KBM-7 (cell line): ENCODE measurements around the gene BTBD2.

Experiments
- DNase-seq: peaks from one replicate; pipeline ENCODE4 v3.0.0-alpha.2; 2015
- in situ Hi-C: fragments of 300-500 bp; cut with MboI; formaldehyde crosslinking; loops from 2 replicates; pipeline ENCODE4 v1.14.3; 2020; ENCODE audit warnings: low sequenced_read_pairs, low pct_unique_long_range_greater_than_20kb, mixed read lengths

Gene BTBD2

GRCh38 chr19:2022289-2022688 lies 6.8 kb upstream of the BTBD2 start:
- in situ Hi-C loops: no loop called here
- no peak for DNase-seq

DNA sequence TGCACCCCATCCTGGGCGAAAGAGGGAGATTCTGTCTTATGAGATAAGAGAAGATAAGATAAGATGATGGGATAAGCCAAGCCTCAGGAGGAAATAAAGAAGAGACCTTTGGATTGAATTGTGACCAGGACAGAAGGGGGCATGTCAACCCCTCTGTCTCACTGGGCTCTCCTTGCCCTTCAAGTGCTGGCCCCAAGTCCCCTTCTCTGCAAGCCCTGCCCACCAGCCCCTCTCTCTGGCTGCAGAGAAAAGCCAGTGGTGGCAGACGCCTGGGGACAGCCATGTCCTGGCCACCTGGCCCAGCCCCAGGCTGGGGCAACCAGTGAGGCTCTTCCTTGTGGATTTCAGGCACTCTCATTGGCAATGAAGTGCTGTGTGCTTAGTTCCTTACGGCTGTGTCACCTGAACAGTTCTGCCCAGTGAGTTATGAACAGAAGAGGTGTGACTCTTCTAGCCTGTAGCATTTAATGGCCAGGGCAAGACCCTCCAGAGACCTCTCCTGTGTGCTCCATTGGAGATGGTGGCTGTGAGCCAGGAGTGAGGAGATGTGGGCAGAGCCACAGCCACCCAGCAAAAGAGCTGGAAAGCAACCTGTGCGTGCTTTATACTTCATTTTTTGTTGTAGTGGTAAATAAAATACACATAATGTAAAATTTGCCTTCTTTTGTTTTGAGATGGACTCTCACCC lies 6.1 kb upstream of the BTBD2 start:
- DNase-seq: no peak
- in situ Hi-C loops: no loop called here

DNA sequence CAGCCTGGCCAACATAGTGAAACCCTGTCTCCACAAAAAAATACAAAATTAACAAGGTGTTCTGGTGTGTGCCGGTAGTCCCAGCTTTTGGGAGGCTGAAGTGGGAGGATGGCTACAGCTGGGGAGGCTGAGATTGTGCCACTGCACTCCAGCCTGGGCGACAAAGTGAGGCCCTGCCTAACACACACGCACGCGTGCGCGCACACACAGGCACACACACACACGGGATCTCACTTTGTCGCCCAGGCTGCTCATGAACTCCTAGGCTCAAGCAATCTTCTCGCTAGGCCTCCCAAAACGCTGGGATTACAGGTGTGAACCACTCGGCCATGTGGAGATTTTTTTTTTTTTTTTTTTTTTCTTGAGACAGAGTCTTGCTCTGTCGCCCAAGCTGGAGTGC lies 3.2 kb upstream of the BTBD2 start:
- DNase-seq: no peak
- in situ Hi-C loops: no loop called here

GRCh38 chr19:2016041-2016807 lies 710 bp upstream of the BTBD2 start:
- in situ Hi-C loops: no loop called here

DNA sequence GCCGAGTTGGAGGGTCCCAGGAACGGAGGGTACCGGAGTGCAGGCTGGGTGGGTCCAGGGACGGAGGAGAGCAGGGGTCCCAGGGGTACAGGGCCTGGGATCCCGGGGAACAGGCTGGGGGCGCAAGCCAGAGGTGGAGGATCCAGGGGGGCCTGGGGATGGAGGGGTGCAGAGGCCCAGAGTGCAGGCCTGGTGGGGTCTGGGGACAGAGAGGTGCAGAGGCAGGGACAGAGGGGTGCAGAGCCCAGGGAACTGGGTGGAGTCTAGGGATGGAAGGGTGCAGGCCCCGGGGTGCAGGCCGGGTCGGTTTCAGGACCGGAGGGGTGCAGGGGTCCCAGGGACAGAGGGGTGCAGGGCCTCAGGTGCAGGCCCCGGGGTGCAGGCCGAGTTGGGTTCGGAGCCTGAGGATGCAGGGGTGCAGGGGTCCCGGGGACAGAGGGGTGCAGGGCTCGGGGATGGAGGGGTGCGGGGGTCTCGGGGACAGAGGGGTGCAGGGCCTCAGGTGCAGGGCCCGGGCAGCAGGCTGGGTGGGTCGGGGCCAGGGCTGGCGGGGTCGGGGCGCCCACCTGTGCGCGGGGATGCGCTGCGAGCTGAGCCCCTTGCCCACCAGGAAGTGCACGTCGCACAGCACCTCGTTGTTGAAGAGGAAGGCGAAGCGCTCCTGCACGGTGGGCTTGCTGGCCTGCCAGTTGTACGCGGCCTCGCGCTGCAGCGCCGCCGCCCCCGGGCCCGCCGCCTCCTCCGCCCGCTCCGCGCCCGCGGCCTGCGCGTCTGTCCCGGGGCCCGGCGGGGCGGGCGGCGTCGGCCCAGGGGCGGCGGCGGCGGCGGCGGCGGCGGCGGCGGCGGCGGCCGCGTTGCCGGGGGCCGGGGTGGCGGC lies 545 bp downstream of the BTBD2 start:
- in situ Hi-C loops: no loop called here
- no peak for DNase-seq

More at GRCh38 chr19:2016041-2016807, 710 bp upstream of the BTBD2 start:
- DNase-seq: no peak

DNA sequence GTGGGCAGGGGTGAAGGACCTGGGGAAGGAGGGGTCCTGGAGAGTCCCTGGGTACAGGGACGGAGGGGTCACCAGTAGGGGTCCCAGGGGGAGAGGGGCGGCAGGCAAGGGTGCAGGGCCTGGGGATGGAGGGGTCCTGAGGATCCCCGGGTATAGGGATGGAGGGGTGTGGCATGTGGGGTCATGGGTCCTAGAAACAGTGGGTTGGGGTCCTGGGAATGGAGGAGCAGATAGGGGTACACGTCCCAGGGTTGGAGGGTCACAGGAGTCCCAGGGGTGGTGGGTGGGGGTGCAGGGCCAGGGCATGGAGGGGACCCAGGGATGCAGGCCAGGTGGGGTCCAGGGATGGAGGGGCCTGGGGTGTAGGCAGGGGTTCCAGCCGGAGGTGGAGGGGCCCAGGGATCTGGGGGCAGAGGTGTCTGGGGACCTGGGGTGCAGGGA lies 1.4 kb downstream of the BTBD2 start:
- DNase-seq: no peak
- in situ Hi-C loops: no loop called here

GRCh38 chr19:2013683-2013961 lies 1.9 kb downstream of the BTBD2 start:
- in situ Hi-C loops: no loop called here
- DNase-seq: no peak

- DNase-seq: no peak
- in situ Hi-C loops: no loop called here
Measured at GRCh38 chr19:2012941-2013682, 2.4 kb downstream of the BTBD2 start.

GRCh38 chr19:2011169-2011568 lies 4.3 kb downstream of the BTBD2 start:
- in situ Hi-C loops: no loop called here
- DNase-seq: no peak

DNA sequence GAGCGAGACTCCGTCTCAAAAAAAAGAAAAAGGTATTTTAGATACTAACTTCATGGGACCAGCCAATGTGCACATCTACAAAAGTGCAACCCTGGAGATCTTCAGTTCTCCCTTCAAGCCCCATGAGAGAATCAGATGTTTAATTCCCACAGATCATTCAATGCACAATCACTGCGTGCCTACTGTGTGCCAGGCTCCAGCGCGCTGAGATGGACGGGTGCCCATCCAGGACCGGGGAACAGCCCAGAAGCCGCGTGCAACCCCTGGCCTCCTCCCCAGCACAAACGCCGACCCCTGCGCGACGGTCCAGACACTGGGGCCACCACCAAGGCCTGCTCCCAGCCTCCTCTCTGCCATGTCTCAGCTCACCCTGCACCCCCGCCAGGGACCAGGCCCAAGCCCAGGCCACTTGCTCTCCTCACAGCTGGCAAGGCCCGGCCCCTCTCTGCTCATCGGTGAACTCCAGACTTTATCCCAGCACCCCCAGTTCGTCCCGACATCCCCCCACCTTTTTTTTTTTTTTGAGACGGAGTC lies 5.3 kb downstream of the BTBD2 start:
- in situ Hi-C loops: no loop called here
- DNase-seq: no peak

DNA sequence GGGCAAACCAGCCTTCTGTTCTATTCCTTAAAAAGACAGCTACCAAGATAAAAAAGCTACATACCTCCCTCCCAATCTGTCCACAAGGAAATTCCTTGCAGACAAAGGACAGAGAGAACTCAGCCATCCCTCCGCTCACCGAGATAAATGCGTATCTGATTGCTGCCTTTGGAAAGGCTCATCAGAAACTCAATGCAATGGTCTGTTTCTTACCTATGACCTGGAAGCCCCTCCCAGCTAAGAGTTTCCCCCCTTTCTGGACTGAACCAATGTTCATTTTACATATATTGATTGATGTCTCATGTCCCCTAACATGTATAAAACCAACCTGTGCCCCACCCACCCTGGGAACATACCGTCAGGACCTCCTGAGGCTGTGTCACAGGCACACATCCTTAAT lies 11.6 kb downstream of the BTBD2 start:
- in situ Hi-C loops: no loop called here
- DNase-seq: no peak

- no peak for DNase-seq
- in situ Hi-C loops: no loop called here
Measured at GRCh38 chr19:1999856-2000515, 15.5 kb downstream of the BTBD2 start.

GRCh38 chr19:1998712-1999708 lies 16.5 kb downstream of the BTBD2 start:
- in situ Hi-C loops: no loop called here
- no peak for DNase-seq

DNA sequence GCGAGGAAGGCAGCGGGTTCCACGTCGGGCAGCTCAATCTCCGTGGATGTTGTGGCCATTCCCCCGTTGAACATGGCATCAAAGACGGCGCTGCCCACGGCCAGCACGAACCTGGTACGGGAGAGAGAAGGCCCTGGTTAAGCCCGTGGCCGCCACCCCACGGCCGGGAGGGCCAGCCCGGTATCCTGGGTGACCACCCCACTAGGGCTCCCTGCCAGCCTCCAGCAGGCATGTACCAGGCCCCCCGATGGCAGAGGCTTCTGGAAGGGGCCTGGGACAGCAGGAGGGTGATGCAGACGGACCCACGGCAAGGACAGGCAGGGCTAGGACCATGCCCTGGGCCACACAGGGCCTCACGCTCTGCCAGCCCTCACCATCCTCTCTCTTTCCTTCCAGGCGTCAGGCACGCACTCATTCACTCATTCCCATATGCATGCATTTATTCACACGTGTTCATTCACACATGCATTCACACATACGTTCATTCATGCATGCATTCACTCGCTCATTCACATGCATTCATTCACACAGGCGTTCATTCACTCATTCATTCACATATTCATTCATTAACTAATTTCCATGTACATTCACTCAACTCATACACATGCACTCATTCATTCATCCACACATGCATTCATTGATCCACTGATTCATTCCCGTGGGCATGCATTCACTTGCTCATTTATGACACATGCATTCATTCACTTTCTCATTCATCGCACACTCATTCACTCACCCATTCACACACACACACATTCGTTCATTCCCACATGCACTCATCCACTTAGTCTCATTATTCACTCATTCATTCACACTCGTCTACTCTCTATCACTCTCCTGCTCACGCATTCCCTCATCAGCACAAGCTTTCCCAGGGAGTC lies 17.9 kb downstream of the BTBD2 start:
- in situ Hi-C loops: no loop called here
- DNase-seq: no peak

DNA sequence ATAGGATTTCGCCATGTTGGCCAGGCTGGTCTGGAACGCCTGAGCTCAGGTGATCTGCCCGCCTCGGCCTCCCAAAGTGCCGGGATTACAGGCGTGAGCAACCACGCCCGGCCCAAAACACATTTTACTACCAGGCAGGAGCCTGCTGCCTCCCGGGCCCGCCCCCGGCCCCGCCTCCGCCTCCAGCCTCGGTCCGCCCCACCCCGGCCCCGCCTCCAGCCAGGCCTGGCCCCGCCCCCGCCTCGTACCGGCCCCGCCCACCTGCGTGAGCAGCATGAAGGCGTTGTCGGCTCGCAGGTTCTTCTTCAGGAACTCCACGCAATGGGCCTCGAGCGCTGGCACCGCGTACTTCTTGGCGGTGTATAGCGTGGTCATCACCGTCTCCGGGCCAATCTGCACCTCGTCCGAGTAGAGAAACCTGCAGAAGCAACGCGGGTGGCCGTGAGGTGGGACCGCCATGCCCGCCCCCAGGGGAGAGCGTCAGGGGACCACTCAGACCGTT lies 22.7 kb downstream of the BTBD2 start:
- no peak for DNase-seq

More for the DNA sequence above, 22.7 kb downstream of the BTBD2 start:
- in situ Hi-C loops: no loop called here
